Occipital lobe (tissue), 2 donors: ENCODE results near the gene SLC2A13. TPM values are rescaled to one million over a fixed set of nuclear protein-coding genes. Genes with fewer than 3 reads are reported as not detected.

Experiments used
- DNase-seq: peaks from one replicate; lab custom pipeline; 2025; lab: John Stamatoyannopoulos, UW
- total RNA-seq: library from RNA; depleted of rRNA; stranded (reverse); fragments of >200 nt; gene quantifications from one replicate; pipeline ENCODE4 v1.2.3, GENCODE V29; 2014

The SLC2A13 gene
- total RNA-seq, 1 donor from 2014 or later = 113 TPM

DNA sequence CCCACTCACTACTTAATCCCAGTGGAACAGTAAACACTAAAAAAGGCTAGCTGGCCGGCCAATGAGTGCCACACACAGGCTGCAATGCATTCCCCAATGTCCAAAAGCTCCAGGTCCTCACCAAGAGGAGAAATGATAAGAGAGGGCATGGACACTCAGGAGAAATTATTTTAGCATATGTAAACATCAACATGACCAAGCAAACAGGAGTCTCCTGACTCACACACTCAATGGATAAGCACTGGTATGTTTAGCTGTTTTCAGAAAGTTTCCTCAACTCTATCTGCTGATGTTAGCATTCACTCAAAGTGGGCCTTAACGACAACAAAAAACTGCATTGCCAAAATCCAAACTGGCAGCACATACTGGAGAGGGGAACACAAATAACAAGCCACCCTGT is 105.0 kb downstream of the SLC2A13 start:
- no peak for DNase-seq

DNA sequence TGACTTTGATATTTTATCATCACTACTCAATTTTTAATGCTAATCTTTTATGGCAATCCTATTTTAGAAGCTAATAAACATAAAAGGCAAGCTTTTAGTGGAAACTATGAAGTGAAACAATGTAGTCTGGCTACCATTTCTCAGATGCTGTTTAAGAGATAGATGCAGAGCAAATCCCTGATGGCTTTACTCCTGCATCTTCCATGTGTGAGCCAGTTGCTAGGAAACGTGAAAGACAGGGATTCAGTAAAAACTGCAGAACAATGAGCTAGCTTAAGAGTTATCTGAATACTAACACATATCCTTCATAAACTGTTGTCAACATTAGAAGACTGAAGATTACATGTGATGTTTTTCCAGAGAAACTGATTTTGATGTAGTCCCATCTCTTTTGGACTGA is 112.6 kb downstream of the SLC2A13 start:
- no peak for DNase-seq

DNA sequence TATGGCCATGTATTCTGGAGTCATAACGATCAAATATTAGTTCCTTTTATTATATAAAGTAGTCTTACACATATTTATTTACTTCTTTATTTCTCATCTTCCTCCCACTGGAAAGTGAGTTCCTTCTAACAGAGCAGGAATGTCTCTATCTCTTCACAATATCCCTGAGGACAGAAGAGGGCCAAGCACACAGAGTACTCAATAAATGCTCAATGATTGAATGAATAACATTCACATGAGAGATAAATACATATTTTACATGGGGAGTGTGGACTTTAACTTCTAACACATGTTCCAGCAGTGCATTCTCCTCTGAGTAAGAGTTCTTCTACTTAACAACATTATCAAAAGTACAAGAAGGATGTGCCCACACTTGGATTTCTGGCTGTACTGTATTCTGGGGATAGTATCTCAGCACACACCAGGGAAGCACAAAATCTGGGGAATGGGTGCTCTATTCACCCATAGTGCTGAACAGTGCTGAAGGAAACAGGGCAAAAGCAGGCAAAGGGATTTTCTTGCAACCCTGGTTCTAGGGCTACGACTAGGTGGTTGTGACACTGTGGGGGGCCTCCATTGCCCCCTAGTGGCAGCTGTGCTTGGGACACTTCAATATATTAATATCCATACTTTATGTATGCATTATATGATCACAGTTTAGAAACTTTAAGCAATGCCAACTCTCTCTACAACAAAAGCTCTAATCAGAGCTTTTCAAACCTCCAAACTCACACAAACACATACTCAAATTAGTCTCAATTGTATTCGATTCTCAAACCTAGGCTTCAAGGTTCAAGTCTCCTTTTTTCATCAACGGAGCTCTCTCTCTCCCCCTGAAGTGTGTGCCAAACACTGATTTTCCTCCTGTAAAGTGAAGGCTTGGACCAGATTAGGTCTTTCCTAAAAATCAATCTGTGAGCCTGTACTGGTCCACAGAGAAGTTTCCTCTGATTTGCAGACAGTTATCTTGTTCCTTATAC is 115.5 kb downstream of the SLC2A13 start:
- DNase-seq = no peak

DNA sequence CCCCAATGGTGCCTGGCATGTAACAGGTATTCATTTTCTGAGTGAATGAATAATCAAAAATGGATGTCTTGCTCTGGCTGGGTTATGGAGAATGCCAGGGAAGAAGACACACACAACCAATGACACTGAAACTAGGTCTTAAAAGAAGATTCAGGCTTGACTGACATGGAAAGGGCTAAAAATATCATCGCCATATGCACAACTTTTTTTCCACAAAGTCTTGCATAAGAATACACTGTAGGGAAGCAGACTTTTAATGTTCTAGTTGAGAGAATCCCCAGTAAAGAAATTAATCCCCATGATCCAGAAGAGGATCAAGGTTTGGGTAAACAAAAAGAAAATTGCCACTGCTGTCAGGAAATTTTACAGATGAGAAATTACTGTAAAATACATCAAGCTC is 116.4 kb downstream of the SLC2A13 start:
- DNase-seq = no peak

DNA sequence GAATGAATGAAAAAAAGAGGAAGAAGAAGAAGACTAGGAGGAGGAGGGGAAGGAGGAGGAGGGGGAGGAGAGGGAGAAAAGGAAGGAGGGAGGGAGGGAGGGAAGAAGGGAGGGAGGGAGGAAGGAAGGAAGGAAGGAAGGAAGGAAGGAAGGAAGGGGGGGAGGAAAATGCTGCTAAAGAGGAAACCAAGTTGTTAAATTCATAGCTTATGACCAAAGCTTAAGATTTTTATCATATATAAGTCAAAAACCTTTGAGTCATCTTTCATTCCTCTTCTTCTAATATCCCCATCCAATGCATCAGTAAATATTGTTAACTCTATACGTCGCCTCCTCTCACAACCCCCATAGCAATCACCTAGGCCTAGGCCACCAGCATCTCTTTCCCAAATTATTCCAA is 117.3 kb downstream of the SLC2A13 start:
- no peak for DNase-seq

DNA sequence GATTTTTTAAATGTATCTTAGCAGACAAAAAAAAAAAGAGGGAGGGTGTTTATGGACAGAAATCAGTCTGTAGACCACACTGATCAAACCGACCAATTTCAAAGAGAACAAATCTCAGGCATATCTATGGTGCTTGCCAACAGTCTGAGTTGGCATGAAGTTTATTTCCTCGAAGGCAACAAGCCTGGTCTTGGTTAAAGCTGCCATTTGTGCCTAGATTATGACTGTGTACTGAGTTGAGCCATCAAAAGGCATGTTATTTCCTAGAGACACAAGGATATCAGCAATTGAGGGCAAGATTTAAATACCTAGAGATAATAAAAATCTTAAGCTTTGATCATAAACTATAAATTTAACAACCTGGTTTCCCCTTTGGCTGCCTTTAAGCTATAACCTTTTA is 119.2 kb downstream of the SLC2A13 start:
- no peak for DNase-seq

DNA sequence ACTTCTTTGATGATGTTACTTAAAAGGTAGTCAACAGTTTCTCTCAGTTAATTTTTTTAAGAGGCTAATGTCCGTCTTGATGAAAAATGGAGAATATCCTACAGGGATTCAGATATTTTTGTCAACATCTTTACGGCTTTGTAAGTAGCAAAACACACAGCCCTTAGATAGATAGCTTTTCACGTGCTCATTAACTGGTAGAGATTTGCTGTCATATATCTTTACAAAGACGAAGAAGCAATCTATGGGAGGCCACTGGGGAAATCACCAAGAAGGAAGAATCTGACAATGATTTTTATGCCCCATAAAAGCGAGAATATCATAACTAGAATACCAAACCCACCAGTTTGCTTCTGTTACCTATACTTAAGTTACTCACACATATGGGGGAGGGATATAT is 121.2 kb downstream of the SLC2A13 start:
- DNase-seq = no peak

DNA sequence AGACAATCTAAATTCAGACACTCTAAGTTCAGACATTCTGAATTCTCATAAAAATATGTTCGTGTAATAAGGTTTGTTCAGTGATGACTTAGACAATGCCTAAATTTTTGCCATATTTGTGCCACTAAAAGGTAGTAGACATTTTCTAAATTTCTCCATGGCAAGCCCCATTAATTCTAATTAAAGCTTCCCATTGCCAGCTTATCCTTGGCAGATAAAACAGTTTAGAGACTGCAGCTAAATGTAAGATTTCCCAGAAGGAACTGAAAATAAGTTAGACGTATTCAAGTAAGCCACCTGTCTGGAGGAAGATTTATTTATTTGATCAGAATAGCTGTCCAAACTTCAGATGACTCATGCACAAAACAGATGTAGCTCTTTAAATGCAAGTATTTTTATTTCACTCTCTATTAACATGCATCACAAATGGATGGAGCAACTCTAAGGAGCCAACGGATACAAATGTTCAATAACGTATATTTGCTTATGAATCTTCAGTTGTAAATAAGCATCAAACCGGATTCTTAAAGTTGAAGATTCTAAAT is 130.4 kb downstream of the SLC2A13 start:
- no peak for DNase-seq

DNA sequence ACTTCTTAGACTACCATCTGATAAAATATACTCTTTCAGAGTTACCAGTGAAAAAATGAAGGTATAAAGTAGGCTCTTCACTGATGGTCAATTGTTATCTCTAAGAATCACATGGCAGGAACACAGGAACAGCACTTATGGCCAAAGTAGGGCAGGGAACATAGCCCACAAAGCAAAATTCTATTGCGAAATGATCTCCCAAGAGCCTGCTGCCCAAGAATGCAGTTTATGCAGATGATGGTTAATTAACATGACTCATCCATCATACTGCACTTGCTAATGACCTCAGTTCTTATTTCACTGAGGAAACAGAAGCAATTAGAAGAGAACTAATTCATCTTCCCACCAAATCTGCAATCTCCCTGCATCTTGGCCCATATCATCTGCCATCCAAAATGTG is 133.8 kb downstream of the SLC2A13 start:
- DNase-seq = no peak

DNA sequence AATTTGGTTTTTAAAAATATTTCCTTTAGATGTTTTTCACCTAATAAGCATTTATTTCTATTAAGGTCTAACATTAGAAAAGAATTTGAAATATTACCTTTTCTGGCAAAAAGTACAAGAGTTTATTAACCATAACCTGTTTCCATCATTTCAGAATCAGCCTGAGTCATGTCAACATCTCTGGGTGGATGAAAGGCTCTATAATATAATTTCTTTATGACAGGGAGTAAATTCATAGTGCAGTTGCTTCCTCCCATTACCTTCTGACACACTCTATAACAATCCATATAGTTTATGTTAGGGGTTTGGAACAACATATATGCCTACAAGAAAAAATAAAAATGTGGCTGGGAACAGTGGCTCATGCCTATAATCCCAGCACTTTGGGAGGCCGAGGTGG is 134.5 kb downstream of the SLC2A13 start:
- DNase-seq = no peak

DNA sequence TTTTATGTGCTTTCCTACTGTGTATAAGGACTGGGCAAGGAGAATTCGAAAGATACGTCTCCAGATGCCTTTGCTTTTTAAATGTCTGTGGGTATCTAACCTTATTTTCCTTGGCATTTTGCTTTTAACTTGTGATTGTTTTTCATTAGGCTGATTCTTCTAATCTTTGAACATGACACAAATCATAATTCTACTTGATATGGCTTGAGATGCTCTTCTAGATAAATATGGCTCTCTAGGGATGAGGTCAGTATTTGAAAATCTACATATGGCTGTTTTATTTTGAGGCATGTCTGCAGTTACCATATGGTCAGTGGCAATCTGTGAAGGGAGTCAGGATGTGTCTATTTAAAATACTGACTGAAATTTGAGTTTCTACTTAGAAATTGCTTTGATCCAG is 139.2 kb downstream of the SLC2A13 start:
- no peak for DNase-seq

DNA sequence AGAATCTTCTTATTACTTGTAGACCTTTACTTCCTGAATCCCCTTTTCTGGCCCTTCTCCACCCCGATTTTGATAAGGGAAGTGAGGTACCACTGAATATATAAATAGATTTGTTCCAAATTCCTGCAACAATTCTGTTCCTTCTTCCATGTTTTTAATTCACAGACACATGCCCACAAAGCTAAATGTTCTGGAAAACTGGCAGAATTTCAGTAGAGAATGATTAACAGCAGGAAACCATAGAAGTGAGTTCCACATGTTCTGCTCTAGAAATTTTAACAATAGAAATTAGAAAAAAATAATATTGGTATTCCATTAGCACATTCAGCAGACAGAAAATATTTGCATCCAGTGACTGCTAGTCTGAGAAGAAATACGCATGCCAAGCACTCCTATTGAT is 139.6 kb downstream of the SLC2A13 start:
- DNase-seq = no peak

DNA sequence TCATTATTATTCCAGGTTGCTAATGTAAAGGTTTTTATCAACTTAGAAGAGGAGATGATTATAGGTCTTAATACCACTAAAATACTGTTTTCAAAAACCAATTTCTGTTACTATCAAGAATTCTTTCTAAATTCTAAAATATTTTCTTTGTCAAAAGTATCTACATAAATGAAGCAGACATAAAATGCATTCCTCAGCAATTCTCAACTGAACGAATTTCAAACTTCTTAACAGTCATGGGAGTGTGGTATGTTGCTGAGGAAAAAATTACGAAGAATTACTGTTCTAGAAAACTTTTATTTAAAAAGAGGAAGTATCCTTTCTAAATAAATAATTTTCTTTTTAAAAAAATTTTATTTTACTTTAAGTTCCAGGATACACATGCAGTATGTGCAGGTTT is 146.4 kb downstream of the SLC2A13 start:
- no peak for DNase-seq

DNA sequence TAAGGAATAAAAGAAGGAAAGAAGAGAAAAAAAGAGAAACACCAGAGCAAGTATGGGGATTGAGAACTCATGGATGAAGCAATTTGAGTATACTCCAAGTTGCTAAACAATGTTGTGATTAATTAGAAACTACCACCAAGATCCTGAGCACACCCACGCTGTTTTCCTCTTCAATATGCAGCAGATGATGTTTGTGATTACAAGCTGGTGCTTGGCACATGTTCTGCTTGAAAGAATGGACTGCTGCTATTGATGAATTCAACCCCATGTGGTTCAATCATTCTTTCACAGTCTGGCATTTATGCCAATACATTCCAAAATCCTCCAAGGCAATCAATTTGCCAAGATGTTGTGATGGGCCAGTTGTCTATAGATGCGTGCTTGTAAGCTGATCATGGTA is 146.8 kb downstream of the SLC2A13 start:
- DNase-seq = no peak

DNA sequence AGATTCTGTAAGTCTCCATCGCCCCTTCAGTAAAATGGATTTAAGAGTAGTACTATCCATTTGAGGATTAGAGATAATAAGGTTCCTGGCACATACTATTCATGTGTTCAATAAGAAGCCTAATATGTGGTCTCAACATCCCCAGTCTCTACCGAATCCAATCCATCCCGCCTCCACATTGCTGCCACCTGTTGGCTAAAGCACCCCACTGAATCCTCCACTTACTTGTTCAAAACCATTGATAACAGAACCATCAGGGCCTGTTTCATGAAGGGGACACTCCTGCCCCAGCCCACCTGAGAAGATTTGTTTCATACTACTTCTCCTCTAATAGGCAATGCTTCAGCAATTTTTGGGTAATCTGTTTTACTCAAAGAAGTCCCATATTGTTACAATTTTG is 147.5 kb downstream of the SLC2A13 start:
- DNase-seq = no peak

DNA sequence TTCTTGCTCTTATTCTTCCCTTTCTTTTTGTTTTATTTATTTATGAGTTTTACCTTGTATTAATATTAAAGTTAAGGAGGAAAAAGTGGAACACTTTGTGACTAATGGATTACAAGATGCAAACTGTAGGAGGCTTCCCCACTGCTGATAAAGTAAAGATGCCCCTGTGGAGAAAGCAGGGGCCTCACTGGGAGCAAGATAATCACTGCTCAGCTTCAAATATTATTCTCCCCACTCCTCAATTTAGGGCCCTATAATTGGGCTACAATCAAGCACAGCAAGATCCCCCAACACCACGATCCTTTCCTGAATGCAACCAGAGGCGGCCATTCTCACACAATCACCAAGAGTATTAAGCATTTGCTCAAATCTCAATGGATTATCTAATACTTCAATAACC is 149.2 kb downstream of the SLC2A13 start:
- DNase-seq = no peak

DNA sequence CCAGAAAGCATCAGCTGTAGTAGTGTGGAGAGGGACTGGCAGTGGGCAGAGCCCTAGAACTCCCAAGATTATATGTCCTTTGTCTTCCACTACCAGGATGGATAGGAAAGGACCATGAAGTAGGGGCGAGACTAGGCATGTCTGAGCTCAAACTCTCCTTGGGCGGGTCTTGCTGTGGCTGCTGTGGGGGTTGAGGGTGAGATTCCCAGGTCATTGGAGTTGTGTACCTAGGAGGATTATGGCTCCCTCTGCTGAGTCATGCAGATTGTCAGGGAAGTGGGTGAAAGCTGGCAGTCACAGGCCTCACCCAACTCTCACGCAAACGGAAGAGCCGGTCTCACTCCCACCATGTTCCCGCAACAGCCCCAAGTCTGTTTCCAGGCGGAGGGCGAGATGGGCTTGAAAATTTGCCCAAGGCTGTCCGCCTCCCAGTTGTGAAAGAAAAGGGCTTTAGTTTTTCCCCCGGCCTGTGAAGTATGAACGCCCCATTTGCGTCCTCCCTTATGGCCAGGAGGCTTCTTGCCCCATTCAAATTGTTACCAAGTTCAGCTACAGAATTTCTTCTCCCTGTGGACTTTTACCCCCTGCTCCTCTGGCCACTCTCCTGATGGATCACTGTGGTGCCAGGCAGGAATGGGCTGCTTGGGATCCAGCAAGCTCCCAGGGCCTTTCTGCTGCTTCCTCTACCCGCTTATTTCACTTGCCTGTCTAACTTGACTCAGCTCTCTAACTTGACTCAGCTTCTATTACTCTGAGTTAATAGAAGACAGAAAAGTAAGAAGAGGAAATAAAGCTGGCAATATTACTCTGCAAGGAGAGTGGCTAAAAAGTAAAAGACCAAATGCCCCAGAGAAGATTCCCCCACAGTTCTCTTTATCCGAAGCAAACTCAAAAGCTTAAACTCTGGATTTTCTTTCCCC is 159.3 kb downstream of the SLC2A13 start:
- no peak for DNase-seq

DNA sequence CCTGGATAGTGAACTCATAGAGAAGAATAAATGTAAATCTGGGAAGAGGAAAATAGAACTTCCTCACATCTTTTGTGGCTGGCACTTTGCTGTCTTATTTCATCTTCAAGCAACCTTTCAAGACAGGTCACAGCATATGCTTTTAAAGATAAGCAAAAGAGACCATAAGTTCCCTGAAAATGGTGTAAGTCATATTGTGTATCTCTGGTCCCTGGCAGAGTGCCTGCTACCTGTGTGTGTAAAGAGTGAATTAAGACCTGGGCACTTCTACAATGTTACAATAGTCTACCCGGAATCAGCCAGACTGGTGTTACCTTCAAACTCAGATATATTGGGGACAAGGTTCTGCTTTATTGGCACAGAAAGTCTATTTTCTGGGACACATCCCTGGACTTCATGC is 168.8 kb downstream of the SLC2A13 start:
- no peak for DNase-seq

DNA sequence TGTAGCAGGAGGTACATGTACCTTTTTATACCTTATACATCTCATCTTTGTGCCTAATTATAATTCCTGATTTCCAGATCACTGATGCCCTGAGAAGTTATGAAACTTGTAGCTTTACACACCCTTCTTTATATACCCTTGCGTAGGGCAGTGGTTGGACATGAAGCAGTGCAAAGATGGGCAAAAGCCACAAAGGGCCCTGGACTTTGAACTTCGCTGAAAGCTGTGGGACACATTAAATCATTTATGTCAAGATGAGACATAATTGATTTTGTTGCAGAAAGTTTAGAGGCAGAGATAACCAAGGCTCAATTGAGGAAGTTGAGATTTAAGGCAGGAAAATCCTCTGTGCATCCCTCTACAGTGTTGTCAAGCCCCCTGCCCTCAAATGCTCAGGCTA is 170.0 kb downstream of the SLC2A13 start:
- DNase-seq = no peak

DNA sequence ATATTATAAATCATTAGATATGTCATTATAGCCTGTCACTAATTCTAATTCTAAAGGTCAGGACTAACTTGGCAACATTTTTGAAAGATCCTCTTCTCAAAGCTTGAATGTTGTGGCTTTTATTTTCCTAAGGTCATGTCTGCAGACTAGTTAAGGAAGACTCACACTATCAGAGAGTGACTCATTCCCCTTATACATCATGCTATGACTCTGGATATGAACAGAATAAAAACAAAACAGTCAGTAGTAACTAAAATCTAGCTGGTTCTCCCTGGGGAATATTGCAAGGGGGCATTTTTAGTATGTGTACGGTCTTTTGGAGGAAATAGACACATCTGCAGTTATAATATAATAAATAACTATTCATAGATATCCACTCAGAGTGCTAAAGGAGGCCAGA is 170.6 kb downstream of the SLC2A13 start:
- no peak for DNase-seq

DNA sequence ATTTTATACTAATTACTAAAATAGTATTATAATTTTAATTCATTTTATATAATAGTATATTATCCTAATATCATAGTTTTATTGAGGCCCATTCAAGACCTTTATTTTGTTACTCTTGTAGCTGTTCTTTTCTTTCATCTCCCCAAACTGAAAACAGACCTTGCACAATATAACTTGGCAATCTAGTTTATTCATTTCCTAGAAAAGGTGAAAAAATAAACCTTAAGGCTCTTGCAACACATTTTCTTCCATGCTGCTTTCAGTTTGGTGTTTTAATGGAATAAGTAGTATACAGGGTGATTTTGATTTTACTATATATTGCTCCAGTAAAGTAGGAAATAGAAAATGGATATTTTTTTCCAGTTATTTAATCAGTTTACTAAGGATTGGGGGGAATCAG is 174.0 kb downstream of the SLC2A13 start:
- no peak for DNase-seq

DNA sequence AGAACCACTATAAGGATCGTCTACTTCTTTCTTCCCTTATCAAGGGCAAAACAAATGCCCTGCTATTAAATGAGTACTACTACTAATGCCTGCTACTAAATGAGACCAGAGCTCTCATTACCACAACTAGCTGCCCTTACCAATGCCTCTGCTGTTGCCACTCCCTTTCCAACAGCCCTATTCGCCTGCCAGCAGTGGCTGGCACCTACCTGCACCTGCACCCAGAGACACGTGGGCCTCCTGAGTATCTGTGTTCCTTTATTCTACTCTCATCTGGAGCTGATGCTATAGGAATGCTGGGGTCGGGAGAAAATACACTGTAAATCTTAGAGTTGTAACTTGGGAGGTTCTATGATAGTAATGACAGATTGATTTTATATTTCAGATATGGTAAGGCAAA is 174.7 kb downstream of the SLC2A13 start:
- no peak for DNase-seq
